GM19468 (cell line): ENCODE data around the gene DSCAM.

Experiments
- ATAC-seq: cut with Tn5 transposase; IDR thresholded peaks from one replicate; pipeline ENCODE4 v1.9.1; 2021; ENCODE audit warnings: mild to moderate bottlenecking, moderate library complexity, moderate number of reproducible peaks; ENCODE audit not compliant: unreplicated experiment; ENCODE audit errors: extremely low read depth

DSCAM gene

DNA sequence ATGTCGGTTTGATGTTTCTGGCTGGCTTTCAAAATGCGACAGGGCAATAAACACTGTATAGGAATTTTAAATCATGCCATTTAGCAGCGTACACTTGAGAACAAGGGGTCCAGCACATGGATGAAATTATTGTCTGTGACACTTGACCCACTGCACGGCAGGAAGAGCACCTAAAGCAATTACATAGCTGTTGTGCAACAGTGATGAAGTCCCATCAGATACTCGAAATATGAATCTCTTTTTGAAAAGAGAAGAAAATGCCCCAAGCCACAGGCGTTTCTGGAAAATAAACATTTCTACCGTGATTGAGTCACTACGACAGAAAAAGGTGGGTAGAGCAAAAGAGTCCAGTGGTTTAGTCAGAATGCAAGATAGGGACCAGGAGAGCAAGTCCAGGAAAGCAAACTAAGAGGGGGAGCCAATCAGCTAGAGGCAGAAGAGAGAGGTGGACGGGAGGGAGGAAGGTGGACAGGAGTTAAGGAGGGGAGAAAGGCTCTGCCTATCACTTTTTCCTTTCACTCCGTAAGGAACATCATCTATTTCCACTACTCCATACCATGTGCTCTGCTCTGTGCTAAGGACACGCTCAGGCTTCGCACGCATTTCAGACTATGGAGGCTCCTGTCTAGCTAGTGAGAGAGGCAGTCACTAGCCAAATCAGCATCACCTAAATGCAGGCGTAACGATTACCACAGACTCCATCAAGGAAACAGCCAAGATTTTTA lies 6.4 kb downstream of the DSCAM start:
- ATAC-seq: no peak

DNA sequence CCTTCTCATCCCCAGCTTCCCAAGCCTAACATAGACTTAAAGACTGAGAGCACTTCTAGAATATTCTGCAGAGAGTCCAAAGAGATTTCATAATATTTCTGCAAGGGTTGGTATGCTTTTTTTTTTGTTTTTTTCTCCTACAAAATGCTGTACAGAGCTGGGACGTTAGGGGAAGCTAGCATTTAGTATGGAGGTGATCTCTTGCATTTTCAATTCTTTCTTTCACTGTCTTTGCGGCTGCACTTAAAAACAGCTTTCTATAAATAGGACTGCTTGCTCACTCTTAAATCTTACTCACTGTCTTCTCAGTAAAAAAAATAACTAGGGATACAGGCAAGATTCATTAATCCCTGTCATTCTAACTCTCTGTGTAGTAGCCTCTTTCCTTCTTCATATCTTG lies 7.4 kb downstream of the DSCAM start:
- ATAC-seq: no peak

DNA sequence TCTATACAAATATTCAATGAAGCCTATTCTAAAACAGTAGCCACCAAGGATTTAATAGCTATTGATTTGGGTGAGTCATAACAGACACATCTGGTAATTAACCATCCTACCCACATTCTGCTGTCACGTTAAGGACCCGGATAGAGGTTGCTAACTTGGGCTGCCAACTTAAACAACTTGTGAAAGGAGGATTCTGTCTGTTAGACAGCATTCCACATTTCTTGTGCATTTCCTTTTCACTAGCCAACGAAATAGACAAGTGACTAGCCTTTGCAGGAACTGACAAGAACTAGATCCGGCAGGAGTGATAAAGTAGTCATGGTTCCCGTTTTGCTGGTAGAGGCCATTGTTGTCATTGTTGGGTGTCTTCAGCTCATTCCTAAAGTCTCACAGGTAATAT lies 9.5 kb downstream of the DSCAM start:
- no peak for ATAC-seq

DNA sequence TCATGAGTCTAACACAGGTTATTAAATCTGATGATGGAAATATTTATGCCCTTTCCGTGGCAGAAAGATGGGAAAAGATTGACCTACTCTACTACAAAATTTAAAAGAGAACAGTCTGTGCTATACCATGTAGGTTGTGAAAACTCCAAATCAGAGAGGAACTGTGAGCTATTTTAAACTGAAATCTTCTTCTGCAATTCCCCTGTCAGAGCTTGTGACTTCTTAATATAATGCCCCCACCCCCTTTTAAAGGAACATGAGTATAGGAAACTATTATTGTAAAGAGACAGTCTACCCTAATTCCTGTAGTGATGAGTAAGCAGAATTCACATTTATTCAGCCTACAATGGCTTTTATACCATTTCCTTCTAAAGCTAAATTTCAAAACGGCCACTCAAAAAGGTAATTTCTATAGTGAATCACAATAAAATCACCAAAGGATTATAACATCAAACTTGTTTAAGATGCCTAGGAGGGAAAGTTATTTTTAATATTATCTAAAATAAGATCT lies 11.7 kb downstream of the DSCAM start:
- no peak for ATAC-seq

DNA sequence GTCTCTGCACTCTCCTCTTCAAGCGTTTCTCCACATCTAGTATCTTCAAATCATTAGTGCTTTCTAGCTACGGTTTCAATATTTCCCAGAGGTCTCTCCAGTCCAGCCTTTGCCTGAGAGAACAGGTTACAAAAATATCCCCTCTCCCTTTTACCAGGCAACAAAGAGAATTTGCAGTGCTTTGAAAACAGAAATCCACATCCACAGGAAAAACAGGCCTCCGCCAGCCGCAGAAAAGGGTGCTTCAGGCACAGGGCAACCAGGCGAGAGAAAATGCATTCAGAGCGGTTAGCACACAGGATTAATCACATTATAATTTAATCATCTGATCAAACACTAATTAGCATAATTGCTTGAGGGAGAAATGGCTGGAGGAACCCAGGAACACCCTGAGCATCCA lies 13.8 kb downstream of the DSCAM start:
- no peak for ATAC-seq

GRCh38 chr21:40832316-40832715 lies 14.6 kb downstream of the DSCAM start:
- ATAC-seq: no peak

GRCh38 chr21:40830836-40831235 lies 16.1 kb downstream of the DSCAM start:
- ATAC-seq: no peak

- ATAC-seq: no peak
Observed at GRCh38 chr21:40829791-40830190, 17.2 kb downstream of the DSCAM start.

DNA sequence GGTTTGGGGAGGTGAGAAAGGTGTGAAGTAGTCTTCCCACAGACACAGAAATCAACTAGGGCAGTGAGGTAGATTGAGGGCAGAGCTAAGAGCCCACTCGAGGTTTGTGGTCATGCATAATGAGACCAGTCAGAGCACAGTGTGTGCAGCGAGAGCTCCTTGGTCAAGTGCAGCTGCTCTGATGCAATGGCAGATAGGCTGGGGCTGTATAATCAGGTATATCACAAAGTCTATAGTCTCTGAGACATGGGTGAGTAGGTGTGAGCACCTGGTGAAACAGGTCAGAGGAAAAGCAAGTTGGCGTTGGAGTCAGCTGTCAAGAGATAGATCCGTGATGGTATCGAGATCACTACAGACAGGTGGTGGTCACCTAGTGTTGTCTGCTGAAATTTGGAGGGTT lies 17.6 kb downstream of the DSCAM start:
- ATAC-seq: no peak

GRCh38 chr21:40827509-40827908 lies 19.4 kb downstream of the DSCAM start:
- ATAC-seq: no peak

- ATAC-seq: no peak
Observed at GRCh38 chr21:40819071-40819900, 27.7 kb downstream of the DSCAM start.

GRCh38 chr21:40813918-40814317 lies 33.0 kb downstream of the DSCAM start:
- no peak for ATAC-seq

GRCh38 chr21:40809673-40810197 lies 37.2 kb downstream of the DSCAM start:
- no peak for ATAC-seq

DNA sequence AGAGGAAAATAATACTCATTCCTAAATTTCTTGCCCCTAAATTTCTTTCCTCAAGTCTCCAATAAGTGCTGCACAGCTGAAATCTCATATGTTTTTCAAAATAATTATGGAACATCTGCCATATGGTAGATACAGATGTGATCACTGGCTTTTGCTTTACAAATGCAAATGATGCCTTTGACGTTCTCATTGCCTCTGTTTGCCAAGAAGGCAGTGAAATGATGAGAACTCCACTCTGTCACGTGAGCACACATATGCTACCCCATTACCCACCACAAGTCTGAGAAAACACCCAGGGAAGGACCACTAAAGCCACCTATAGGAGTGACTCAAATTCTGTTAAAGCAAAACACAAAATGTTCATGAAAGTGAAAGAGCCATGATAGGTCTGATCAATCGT lies 43.9 kb downstream of the DSCAM start:
- ATAC-seq: no peak

GRCh38 chr21:40800126-40800525 lies 46.8 kb downstream of the DSCAM start:
- no peak for ATAC-seq

- no peak for ATAC-seq
Observed at GRCh38 chr21:40797891-40798290, 49.1 kb downstream of the DSCAM start.

GRCh38 chr21:40797410-40797809 lies 49.5 kb downstream of the DSCAM start:
- no peak for ATAC-seq

DNA sequence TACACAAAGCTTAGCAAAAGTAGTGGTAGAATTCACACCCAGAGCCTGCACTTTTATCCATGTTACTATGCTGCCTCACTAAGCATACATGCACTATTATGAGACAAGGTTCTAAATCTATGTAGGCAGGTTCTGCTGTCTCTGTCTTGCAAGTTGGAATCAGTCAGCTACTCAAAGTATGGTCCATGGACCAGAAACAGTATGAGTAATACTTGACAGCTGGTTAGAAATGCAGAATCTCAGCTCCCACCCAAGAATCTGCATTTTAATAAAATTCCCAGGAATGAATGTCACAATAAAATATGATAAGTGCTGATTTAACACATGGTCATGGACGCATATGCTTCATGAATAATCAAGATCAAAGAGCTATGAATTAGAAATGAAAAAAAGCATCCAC lies 50.5 kb downstream of the DSCAM start:
- ATAC-seq: no peak

DNA sequence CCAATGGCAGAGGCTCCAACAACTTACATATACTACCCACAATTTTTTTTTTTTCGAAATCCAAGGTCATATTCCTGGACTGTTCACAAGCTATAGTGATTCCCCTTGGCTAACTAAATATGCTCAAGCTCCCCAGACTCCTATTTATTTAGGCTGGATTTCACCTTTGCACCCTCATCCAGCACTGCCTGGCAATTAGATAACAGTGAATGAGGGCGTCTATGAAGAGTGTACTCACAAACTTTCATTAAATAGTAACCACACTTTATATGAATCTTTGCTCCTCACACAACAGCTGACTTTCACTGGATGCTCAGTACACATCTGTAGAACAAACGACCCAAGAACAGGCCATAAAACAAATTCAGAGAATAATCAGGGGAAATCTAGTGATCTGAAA lies 51.6 kb downstream of the DSCAM start:
- ATAC-seq: no peak

DNA sequence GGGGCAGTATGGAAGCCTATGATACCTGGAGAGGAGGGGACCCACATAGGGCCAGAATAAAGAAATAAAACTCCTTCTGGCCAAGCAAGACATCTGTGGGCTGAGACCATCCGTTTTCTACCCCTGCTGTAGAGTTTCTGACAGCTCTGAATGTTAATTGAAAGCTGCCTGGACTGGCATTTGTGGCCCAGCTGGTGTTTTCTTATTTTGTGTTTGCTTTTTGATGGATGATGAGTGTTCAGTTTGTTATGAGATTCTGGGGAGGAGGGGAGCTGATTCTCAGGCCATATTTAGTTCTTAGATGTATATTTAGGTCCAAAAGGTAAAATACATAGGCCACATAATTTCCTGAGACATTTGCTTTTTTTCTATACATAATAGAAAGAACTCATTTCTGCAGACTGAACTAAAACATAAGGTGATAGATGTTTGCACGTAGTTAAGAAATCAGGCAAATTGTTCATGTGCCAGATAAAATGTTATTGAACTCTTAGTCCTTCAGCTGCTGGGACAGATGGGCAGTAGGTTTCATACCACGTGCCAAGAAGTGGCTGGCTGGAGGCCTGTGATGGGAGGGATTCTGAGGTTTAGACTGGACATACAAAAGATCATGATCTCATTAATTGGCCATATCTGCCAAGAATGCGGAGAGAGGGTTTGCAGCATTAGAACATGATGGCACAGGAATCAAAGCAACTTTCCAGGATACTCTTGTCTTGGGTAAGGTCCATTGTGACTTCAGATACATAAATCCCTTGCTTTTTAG lies 54.1 kb downstream of the DSCAM start:
- ATAC-seq: no peak

GRCh38 chr21:40788635-40789034 lies 58.3 kb downstream of the DSCAM start:
- ATAC-seq: no peak
